ENCODE results near the gene EFTUD2.
A peak's percentile ranks its signal among the peaks of the same experiment; 100 is the strongest.

The EFTUD2 gene

DNA sequence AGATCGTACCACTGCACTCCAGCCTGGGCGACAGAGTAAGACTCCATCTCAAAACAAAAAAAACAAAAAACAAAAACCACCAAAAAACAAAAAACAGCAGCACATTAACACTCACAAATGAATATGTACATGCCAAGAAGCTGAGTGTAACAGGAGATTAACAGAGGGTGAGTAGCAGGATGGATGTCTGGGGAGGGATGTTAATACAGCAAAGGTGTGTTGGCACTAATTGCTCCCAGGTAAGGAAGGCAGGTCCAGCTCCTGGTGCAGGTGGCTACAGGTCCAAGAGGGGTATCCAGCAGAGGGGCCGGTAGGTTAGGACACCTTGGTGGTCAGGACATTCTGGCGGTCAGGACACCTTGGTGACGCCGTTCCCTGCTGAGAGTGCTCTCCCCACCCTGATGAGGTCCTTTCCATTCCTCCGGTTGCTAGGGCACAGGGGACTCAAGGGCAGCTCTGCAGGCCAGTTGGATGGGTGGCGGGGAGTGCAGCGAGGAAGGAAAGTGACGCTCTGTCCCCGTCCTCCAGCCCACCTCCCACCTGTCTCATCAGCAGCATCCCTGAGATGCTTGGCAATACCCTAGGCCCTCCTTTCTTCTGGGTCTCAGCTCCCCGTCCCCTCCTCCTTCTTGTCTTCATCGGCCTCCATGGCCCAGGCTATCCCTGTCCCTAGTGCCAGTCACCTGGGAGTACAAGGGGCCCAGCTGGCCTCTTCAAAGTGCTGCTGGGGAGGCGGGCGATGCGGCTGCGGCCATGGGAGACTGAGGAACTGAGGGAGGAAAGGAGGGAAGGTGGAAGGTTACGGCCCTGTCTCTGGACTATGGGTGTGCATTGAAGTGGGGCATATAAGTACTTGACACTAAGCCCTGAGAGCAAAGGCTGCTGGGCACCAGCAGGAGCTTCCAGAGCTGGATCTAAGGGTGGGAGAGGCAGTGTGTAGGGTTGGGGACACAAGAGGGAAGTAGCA, 26.8 kb upstream of the EFTUD2 start:
- no peak for DNase-seq (ENCODE audit: low read depth in 2 of 2)

DNA sequence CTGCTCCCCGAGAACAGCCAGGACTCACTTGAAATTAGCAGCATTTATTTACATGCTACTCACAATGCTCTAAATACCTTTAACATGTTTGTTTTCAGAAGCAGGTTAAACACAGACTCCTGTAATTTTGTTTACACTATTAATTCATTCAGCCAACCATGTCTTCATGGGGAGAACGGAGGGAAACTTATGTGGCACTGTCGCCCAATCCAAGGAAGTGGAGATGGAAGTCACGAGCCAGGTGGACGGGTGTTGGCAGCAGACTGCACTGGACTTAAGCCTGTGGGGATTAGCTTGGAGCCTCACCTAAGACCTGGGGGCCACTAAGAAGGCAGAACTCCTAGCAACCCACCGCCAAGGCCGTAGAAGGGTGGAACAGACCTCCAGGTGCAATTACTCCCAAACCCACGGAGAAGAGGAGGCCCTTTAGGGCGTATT, 24.9 kb upstream of the EFTUD2 start:
- no peak for DNase-seq (ENCODE audit: low read depth in 2 of 2)

DNA sequence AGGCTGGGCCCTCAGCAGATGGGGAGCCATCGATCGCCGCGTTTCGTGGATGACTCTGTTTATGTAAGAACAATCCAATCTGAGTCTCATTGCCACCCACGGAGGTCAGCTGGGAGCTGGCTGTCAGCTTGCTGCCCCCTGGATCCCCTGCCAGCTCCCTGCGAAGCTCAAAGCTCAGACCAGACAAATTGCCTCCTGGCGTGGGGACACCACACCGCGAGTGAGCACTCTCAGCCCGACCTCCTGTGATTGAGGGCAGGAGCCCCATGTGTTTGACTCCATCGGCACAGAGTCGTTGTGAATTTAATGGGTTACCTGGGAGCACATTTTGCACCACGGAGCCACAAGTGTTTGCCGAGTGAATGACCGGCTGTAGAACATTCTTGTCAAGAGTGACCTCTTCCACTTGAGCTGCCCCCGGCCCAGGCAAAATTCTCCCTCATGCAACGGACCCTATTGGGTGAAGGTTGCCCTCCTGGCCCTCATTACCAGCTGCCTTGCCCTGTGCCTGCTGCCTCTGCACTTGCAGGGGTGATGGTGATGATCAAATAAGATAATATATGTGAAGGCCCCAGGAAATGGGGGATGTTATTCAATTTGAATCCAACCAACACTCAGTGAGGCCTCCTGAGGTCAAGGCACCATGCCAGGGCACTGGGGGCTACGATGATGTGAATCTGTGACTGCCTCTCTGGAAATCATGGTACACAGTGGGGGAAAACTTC, 23.7 kb upstream of the EFTUD2 start:
- DNase-seq (ENCODE audit: low read depth in 2 of 2): no peak

- DNase-seq (ENCODE audit: low read depth in 2 of 2): no peak
Measured at GRCh38 chr17:44922136-44922535, 22.9 kb upstream of the EFTUD2 start.

DNA sequence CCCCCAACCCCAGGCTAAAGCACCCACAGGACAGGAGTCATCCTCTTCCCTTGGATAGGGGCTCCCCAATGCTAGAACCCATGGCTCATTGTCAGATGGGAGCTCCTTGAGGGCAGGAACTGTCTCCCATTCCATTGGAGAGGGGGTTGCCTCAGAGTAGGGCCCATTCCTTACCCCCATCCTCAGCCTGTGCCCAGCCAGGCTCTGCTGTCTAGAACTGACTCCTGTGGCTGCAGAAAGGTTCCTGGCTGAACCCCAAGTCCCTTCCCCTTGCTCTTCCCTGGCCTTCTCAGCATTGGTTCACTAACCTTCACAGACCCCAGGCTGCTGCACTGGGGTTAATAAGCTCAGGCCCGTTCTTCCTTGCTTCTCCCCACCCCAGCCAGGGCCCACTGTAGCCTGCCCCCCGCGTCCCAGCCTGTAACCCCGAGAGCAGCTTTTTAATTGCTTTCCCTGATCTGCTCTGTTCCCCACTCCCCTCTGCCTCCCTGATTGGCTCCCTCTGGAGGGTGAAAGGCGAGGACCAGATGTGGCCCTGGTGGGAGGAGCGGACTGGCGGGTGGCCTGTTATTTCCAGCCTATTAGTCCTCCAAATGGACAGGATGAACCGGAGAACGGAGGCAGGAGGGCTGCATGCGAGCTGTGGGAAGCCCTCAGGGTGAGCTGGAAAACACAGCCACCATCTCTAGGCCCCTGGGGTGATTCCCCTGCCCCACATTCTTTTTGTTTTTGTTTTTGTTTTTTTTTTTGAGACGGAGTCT, 22.1 kb upstream of the EFTUD2 start:
- no peak for DNase-seq (ENCODE audit: low read depth in 2 of 2)

DNA sequence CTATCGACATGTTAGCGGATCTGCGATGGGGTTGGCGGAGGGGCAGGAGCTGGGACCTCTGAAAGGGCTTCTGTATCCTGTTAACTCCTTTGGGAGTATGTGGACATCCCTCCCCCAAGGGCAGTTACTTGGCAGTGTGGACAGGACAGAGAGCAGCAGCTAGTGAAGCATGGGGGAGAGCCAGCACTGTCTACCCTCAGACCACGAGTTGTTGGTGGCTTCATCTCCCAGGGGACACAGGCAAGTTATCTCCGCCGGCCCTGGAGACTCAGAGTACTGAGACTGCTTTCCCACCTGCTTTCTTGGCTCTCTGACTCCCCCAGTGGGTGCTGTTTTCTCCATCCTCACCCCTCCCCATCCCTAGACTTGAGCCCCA, 21.3 kb upstream of the EFTUD2 start:
- DNase-seq (ENCODE audit: low read depth in 2 of 2): no peak

DNA sequence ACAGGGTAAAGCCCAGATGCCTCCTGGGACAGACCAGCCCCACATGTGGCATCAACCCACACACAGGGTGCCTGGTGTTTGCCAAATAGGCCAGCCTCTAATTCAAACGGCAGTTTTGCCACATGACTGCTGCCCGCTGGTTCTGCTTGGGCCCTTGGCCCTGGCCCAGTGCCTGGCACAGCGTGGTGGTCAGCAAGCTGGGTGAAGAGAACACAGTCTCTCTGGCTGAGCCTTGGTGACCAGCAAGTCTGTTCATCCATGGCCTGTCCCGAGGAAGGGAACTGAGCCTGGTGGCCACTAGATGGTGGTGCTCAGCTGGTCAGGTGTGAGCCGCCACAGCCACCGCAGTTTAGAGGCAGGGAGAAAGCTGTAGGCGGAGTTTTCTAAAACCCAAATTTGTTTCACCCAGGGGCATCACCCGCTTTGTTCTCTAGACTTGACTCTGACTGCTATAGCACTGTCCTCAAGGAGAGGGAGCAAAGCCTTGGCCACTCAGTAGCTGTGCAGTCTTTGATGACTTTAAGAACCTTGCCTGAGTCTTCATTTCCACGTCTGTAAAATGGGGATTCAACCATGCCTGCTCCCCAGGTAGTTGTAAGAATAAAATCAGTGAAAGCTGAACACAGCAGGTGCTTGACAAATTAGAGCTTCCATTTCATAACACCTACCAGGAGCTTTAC, 20.8 kb upstream of the EFTUD2 start:
- DNase-seq (ENCODE audit: low read depth in 2 of 2): peak; percentile 12 to 39

DNA sequence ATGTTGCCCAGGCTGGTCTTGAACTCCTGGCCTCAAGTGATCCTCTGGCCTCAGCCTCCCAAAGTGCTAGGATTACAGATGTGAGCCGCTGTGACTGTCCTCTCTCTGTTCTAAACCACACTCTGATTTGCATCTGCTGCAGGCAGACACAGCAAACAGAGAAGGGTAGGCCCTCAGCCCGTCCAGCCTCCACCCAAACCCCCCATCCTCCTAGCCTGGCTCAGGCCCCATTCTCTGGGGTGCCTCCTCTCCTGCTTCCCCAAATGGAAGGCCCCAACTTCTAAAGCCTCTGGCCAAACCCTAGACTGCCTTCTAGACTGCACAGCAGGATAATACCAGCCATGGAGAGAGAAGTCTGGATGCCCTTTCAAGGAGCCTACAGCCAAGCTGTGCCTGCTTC, 20.2 kb upstream of the EFTUD2 start:
- no peak for DNase-seq (ENCODE audit: low read depth in 2 of 2)

GRCh38 chr17:44918006-44918405, 18.8 kb upstream of the EFTUD2 start:
- DNase-seq (ENCODE audit: low read depth in 2 of 2): no peak

DNA sequence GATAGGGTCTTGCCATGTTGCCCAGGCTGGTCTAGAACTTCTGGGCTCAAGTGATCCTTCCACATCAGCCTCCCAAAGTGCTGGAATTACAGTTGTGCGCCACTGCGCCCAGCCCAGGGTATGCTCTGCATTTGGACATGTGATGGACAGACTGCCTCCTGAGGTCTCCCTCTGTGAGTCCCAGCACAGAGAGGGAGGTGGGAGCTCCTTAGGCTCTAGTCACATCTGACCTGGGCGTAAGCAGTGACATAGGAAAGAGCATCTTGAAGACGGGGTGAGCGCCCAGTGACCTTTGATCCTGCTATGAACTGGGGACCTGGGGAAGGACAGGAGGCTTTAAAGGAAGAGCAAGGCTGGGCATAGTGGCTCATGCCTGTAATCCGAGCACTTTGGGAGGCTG, 18.2 kb upstream of the EFTUD2 start:
- no peak for DNase-seq (ENCODE audit: low read depth in 2 of 2)

- DNase-seq (ENCODE audit: low read depth in 2 of 2): no peak
Measured at GRCh38 chr17:44916781-44917241, 17.6 kb upstream of the EFTUD2 start.

DNA sequence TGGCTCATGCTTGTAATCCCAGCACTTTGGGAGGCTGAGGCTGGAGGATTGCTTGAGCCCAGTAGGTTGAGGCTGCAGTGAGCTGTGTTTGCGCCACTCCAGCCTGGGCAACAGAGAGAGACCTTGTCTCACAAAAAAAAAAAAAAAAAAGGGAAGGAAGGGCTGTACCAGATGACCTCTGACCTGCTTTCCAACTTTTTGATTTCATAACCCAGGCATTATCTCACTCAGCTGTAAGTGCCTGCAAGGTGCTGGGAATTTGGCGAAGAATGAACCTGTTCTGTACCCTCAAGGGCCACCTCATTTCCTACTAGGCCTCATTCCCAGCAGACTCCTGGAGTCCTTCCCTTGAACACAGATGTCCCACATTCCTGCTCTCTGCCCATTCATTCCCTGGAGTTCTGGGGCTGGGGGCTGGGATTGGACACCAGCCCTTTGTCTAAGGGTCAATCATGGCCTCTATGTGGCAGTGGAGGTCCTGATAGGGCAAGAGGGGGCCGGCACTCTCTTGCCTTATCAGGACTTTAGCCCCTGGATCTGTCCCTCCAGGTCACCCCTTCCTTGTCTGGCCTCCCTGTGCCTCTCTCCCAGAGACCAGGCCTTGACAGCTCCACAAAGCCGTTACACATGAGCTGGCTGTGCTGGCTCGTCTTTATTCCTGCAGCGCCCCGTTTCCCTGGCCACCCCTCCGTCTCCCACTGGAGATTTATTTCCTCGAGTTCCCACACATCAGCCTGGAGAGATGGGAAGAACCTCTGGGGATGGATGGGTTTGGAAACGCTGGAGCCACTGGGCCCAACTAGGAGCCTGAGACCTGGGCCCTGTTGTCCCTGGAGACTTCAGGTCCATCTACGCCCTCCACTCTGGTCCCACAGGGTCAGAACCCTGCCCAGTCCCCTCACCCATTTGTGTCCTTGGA, 16.9 kb upstream of the EFTUD2 start:
- no peak for DNase-seq (ENCODE audit: low read depth in 2 of 2)

DNA sequence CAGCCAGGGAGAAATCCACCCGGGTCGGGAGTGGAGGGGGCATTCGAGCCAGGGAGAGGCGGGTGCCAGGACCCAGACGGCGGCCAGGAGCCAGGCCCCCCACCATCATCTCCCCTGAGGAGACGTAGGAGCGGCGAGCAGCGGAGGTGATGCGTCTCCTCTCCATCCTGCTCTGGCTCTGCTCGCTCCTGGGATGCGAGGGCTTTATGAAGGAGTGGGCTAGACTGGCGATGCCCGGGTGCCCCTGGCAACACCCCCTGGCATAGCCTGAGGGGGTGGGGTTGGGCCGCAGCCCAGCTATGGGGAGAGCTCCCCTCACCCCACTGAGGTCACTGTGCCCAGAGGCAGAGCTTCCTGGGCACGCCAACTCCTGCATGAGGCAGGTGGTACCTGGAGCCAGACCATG, 16.1 kb upstream of the EFTUD2 start, which contains the start of gene GFAP:
Gene GFAP (minus strand): TSS at position 180 of the 406 bp plus-strand sequence. CDS start 14 bp downstream, at position 166.
- DNase-seq (ENCODE audit: low read depth in 2 of 2): no peak

DNA sequence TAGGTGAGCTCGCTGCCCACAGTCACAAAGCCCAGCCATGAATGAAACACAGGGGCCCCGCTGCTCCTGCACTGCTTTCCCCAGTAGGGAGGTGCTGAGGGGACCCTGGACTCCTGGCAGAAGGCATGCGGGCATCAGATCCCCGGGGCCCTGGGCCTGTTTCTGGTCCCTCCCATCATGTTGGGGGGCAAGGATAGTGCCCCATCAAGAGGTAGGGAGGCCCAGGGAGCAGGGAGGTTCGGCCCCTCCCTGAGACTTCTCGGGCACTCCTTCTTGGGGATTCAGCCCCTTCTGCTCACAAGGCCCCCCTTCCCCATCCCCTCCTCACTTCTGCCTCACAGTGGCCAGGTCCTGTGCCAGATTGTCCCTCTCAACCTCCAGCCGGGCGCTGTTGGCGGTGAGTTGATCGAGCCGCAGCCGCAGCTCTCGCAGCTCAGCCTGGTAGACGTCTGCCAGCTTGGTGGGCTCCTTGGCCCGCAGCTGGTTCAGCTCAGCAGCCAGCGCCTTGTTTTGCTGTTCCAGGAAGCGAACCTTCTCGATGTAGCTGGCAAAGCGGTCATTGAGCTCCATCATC, 15.5 kb upstream of the EFTUD2 start:
- DNase-seq (ENCODE audit: low read depth in 2 of 2): no peak

- DNase-seq (ENCODE audit: low read depth in 2 of 2): no peak
Measured at GRCh38 chr17:44914148-44914547, 14.9 kb upstream of the EFTUD2 start.

GRCh38 chr17:44913676-44914075, 14.4 kb upstream of the EFTUD2 start:
- DNase-seq (ENCODE audit: low read depth in 2 of 2): no peak

GRCh38 chr17:44912763-44913544, 13.7 kb upstream of the EFTUD2 start:
- DNase-seq (ENCODE audit: low read depth in 2 of 2): no peak

- DNase-seq (ENCODE audit: low read depth in 2 of 2): peak; percentile 27 to 29
Measured at GRCh38 chr17:44911133-44912001, 12.1 kb upstream of the EFTUD2 start.

All from stimulated activated CD8-positive, alpha-beta memory T cell treated with anti-CD3 and anti-CD28 coated beads, Interleukin-7, amount 100 ng/mL, for 4 hours (primary cell).